K562 (cell line): ENCODE measurements around the gene SPATA13. TPM values are rescaled to one million over a fixed set of nuclear protein-coding genes. Genes with fewer than 3 reads are reported as not detected.

Experiments used
- ATAC-seq: fragments of 200-7000 bp; cut with Tn5 transposase; 3 replicates; pipeline ENCODE4 v1.9.1; 2020; ENCODE audit warnings: moderate library complexity
- BruUV-seq: library from RNA; stranded (reverse); fragments of 400-500 nt; replicated peaks from 2 replicates; lab custom pipeline; 2021; lab: Mats Ljungman, UMichigan
- CTCF ChIA-PET: fragments of 300-600 bp; formaldehyde crosslinking; extraction: SDS; loops from one replicate; lab custom pipeline; 2021; ENCODE audit warnings: low intra/inter-chr PET ratio; lab: Yijun Ruan, JAX
- POLR2A ChIA-PET: fragments of 300-600, 350-650 bp; sonication (Branson Sonifier 250); formaldehyde crosslinking; extraction: SDS; loops from one replicate; lab custom pipeline; 2021; ENCODE audit warnings: antibody characterized with exemption, inconsistent platforms; lab: Yijun Ruan, JAX
- DNase-seq, 4 experiments: peaks; one replicate each; pipeline versions ENCODE4 v3.0.0 to v3.0.0-alpha.2; 2011 to 2018; ENCODE audit warnings: low spot score in 3 of 4, mixed read lengths in 3 of 4; ENCODE audit errors: extremely low read depth in 1 of 4
- FAIRE-seq: peaks from 2 replicates; lab custom pipeline; 2011; peaks lifted over from hg19 to GRCh38; lab: Jason Lieb, UNC
- H2AFZ ChIP-seq: 2 replicates; pipeline ENCODE4 v1.6.0; 2011; ENCODE audit warnings: low read depth, low read length, control low read depth, inconsistent platforms
- H3K27ac ChIP-seq: fragments of 200-600 bp; 3 replicates; pipeline ENCODE4 v1.8.0; 2011; ENCODE audit warnings: low read depth, mild to moderate bottlenecking, control low read depth, inconsistent platforms, low read length, moderate library complexity, mixed read lengths; ENCODE audit errors: extremely low read depth
- H3K27me3 ChIP-seq, 2 experiments: fragments of 300-600 bp in 1 of 2; 2 replicates in 1 of 2; 3 replicates in 1 of 2; pipeline versions ENCODE4 v1.6.0 to v1.8.0; 2011; ENCODE audit warnings: inconsistent platforms in 2 of 2, low read length in 2 of 2, mild to moderate bottlenecking in 1 of 2, mixed read lengths in 1 of 2, moderate library complexity in 1 of 2; ENCODE audit not compliant: control insufficient read depth in 2 of 2, insufficient read depth in 2 of 2
- H3K36me3 ChIP-seq: fragments of 300-600 bp; 3 replicates; pipeline ENCODE4 v1.8.0; 2011; ENCODE audit warnings: mild to moderate bottlenecking, low read length, inconsistent platforms; ENCODE audit not compliant: control insufficient read depth, insufficient read depth
- H3K4me1 ChIP-seq, 2 experiments: fragments of 200-600 bp in 1 of 2; replicated peaks in 1 of 2; 2 replicates in 1 of 2; 3 replicates in 1 of 2; pipeline versions ENCODE4 v1.5.1 to v1.8.0; 2011; ENCODE audit warnings: inconsistent platforms in 2 of 2, low read length in 2 of 2, mild to moderate bottlenecking in 1 of 2, mixed read lengths in 1 of 2, moderate library complexity in 1 of 2; ENCODE audit not compliant: control insufficient read depth in 2 of 2, insufficient read depth in 2 of 2
- H3K4me2 ChIP-seq: 2 replicates; pipeline ENCODE4 v1.6.1; 2011; ENCODE audit warnings: low read length, control low read depth, inconsistent platforms, mixed read lengths; ENCODE audit not compliant: insufficient read depth
- H3K4me3 ChIP-seq: fragments of 200-600 bp; sonication (generic), shearing (Covaris generic); 2 replicates; pipeline ENCODE4 v1.5.1; 2016; ENCODE audit warnings: control low read depth, inconsistent platforms
- H3K79me2 ChIP-seq: fragments of 200-600 bp; 3 replicates; pipeline ENCODE4 v1.8.0; 2011; ENCODE audit warnings: low read length, inconsistent platforms; ENCODE audit not compliant: control insufficient read depth, insufficient read depth
- H3K9ac ChIP-seq, 2 experiments: 2 replicates each; pipeline versions ENCODE4 v1.6.0 to v1.6.1; 2011; ENCODE audit warnings: low read depth in 2 of 2, low read length in 2 of 2, control low read depth in 1 of 2, inconsistent platforms in 1 of 2, mild to moderate bottlenecking in 1 of 2, mixed read lengths in 1 of 2; ENCODE audit not compliant: insufficient read depth in 1 of 2
- H3K9me1 ChIP-seq: one replicate; pipeline ENCODE4 v1.6.0; 2011; ENCODE audit warnings: inconsistent platforms, mild to moderate bottlenecking, low read length, moderate library complexity; ENCODE audit not compliant: control insufficient read depth, insufficient read depth
- H3K9me3 ChIP-seq: replicated peaks from 2 replicates; pipeline ENCODE4 v1.5.1; 2011; ENCODE audit warnings: low read depth, low read length, inconsistent platforms; ENCODE audit not compliant: control insufficient read depth, insufficient read depth
- H4K20me1 ChIP-seq: replicated peaks from 2 replicates; pipeline ENCODE4 v1.6.1; 2011; ENCODE audit warnings: low read length, inconsistent platforms, mixed read lengths; ENCODE audit not compliant: control insufficient read depth, insufficient read depth
- FIP1L1 ChIP-seq: fragments of 200-400 bp; formaldehyde crosslinking; IDR thresholded peaks from 2 replicates; pipeline ENCODE4 v1.6.1; 2018; ENCODE audit warnings: mild to moderate bottlenecking, low read depth, low read length; ENCODE audit not compliant: poor library complexity, severe bottlenecking
- HINFP ChIP-seq: fragments of 450-650 bp; conservative IDR thresholded peaks from 2 replicates; pipeline ENCODE4 v1.6.1; 2016; ENCODE audit warnings: missing genetic modification characterization, low read depth, mild to moderate bottlenecking, control low read depth, missing compliant biosample characterization
- IRF9 ChIP-seq: fragments of 450-650 bp; IDR thresholded peaks from 2 replicates; pipeline ENCODE4 v1.6.1; 2016; ENCODE audit warnings: missing biosample characterization, missing genetic modification characterization
- NRF1 ChIP-seq, 2 experiments: fragments of 450-650 bp; IDR thresholded peaks in 1 of 2; conservative IDR thresholded peaks in 1 of 2; 2 replicates each; pipeline ENCODE4 v1.6.1; 2014; ENCODE audit warnings: mild to moderate bottlenecking in 2 of 2
- RHOXF2B ChIP-seq: fragments of 250-450 bp; sonication (Bioruptor Pico); conservative IDR thresholded peaks from 2 replicates; pipeline ENCODE4 v1.5.1; 2021
- SMARCE1 ChIP-seq: fragments of 450-650 bp; IDR thresholded peaks from 2 replicates; pipeline ENCODE4 v1.7.1; 2016; ENCODE audit warnings: mild to moderate bottlenecking
- ZFPM2 ChIP-seq: fragments of 250-450 bp; sonication (Bioruptor Pico); IDR thresholded peaks from 2 replicates; pipeline ENCODE4 v1.5.1; 2022; ENCODE audit warnings: mild to moderate bottlenecking
- ZKSCAN8 ChIP-seq: fragments of 200-800 bp; sonication (Bioruptor generic); IDR thresholded peaks from 2 replicates; pipeline ENCODE4 v1.6.1; 2016; ENCODE audit warnings: missing genetic modification characterization, missing compliant biosample characterization
- ZNF589 ChIP-seq: fragments of 200-800 bp; sonication (Bioruptor generic); IDR thresholded peaks from 2 replicates; pipeline ENCODE4 v1.6.1; 2016; ENCODE audit warnings: low read depth, missing genetic modification characterization, missing compliant biosample characterization
- WGBS: fragments of 100-300 bp; shearing (Covaris generic); methylation state at CpG from one replicate; pipeline ENCODE4 v1.1.6; 2016; ENCODE audit warnings: low coverage, mixed read lengths; ENCODE audit not compliant: insufficient coverage; ENCODE audit errors: missing lambda C conversion rate; 5-methylcytosine and 5-hydroxymethylcytosine counted together
- in situ Hi-C: fragments of 300-500 bp; cut with MboI; formaldehyde crosslinking; loops from 4 replicates; pipeline ENCODE4 v1.15.0; 2018; ENCODE audit warnings: inconsistent platforms, mixed read lengths
- intact Hi-C: fragments of 100-400 bp; cut with micrococcal nuclease; formaldehyde crosslinking; loops from 2 replicates; pipeline ENCODE4 v1.14.2; 2022
- polyA plus RNA-seq, 8 experiments: library from polyadenylated mRNA; depleted of rRNA in 4 of 8; stranded (reverse) in 5 of 8; unstranded in 3 of 8; fragments of >200 nt; fragmentation: Nextera tagmentation in 2 of 8; fragmentation: Illumina TruSeq in 1 of 8; extraction: Ambion mirVana in 2 of 8; extraction: Trizol in 1 of 8; gene quantifications; 2 replicates each; pipeline versions ENCODE4 v1.2.1 to v1.2.3, GENCODE V29; 2011 to 2014; ENCODE audit warnings: inconsistent platforms in 1 of 8, missing spikeins in 1 of 8
- total RNA-seq, 7 experiments: library from RNA; depleted of rRNA in 6 of 7; stranded (reverse); fragments of >200 nt in 6 of 7; fragmentation: Illumina TruSeq in 2 of 7; extraction: Trizol in 2 of 7; gene quantifications; 2 replicates each; pipeline versions ENCODE4 v1.2.1 to v1.2.3, GENCODE V29; 2011 to 2021; ENCODE audit warnings: low replicate concordance in 1 of 7

The SPATA13 gene
- total and polyA plus RNA-seq, 9 of the 15 experiments (the other 6 are each of a cell fraction or from before 2014, with no cell fraction given) = 0.08 to 0.99 (median 0.21) TPM; not detected in 2

- TF ChIP-seq ZNF589 (CRISPR knock-in tag) = no peak
- TF ChIP-seq FIP1L1 = no peak
- TF ChIP-seq SMARCE1 = no peak
- no peak for TF ChIP-seq NRF1 (conservative IDR thresholded peaks at IDR 0.05 in 1 of 2, IDR thresholded peaks at IDR 0.05 in 1 of 2)
- no peak for TF ChIP-seq RHOXF2B (CRISPR knock-in tag)
Measured at GRCh38 chr13:24135674-24136300, 24.7 kb upstream of the SPATA13 start (continued).

- POLR2A ChIA-PET = no interaction called here
- CTCF ChIA-PET = no interaction called here
- WGBS = 0% methylated on average over 5 of the region's 5 CpGs
- no peak overlapping the region for H3K4me2 ChIP-seq
- FAIRE-seq = no peak
- no peak overlapping the region for H3K27ac ChIP-seq
- no peak for TF ChIP-seq ZKSCAN8 (CRISPR knock-in tag)
- TF ChIP-seq IRF9 (tag) = no peak
- TF ChIP-seq HINFP (tag) = no peak
- no peak for TF ChIP-seq ZFPM2 (CRISPR knock-in tag)
- TF ChIP-seq, all 486 proteins: peak for 0
- H3K4me3 ChIP-seq = no peak overlapping the region
- DNase-seq (no peak), ATAC-seq (no peak)
- no peaks in the 10 kb centered on the region for H3K9me3 ChIP-seq
- no TSS peak for BruUV-seq
- H3K9me1 ChIP-seq = no peaks in the 10 kb centered on the region
- H3K9ac ChIP-seq = no peak overlapping the region
- H3K36me3 ChIP-seq = no peaks in the 10 kb centered on the region
- in situ Hi-C loops (no loop called here), intact Hi-C loops (no loop called here)
- H3K79me2 ChIP-seq = no peaks in the 10 kb centered on the region
- H4K20me1 ChIP-seq = no peaks in the 10 kb centered on the region
- peaks cover 0 to 2% of the 10 kb centered on the region in 2 experiments; a peak in 2 of 5 replicates for H3K27me3 ChIP-seq
- no peak overlapping the region for H2AFZ ChIP-seq
- no peaks in the 10 kb centered on the region for H3K4me1 ChIP-seq
Measured at GRCh38 chr13:24138911-24139310, 21.6 kb upstream of the SPATA13 start.
